Measurements from ENCODE around the gene PCGF1. TPM values are rescaled to one million over a fixed set of nuclear protein-coding genes. Genes with fewer than 3 reads are reported as not detected.

PCGF1 gene
- total and polyA plus RNA-seq, 2 of the 8 experiments (the other 6 are each of a cell fraction or from before 2014, with no cell fraction given) = 10.0 to 23.7 TPM

DNA sequence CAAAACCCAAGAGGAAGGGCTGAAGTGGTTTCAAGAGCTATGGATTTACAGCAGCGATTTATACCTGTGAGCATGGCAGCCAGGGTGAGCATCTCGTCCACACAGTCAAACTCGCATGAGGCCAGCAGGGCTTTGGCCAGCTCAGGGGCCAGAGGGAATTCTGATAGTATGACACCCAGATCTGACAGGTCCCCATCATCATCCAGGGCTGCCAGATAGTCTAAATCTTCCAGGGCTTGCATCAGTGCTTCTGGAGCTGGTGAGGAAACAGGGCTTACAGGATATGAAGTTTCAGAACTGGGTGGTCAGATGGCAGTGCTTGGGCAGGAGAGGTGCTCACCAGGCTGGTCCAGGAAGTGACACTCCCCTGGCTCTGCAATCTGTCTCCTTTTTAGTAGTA, 15.0 kb upstream of the PCGF1 start:
- FAIRE-seq (no peak), DNase-seq (ENCODE audit: low read depth in 1 of 2, low spot score in 2 of 2) (no peak)
- H2BK20ac ChIP-seq (ENCODE audit: low read length) = no peak overlapping the region
- H3K4ac ChIP-seq (replicated peaks; ENCODE audit: insufficient read length, low read depth, low read length) = no peak overlapping the region
- H3K9me3 ChIP-seq (ENCODE audit: insufficient read depth in 2 of 2, low read depth in 1 of 2, low read length in 1 of 2) = no peaks in the 10 kb centered on the region
- no peak overlapping the region for H4K5ac ChIP-seq (ENCODE audit: insufficient read length, low read depth, low read length)
- peaks cover 9 to 39% (median 30%) of the 10 kb centered on the region in 4 experiments for H3K27me3 ChIP-seq (replicated peaks in 1 of 4; ENCODE audit: control insufficient read depth in 3 of 4, extremely low read depth in 1 of 4, insufficient read depth in 3 of 4, low read length in 3 of 4)
- no peak overlapping the region for H2BK5ac ChIP-seq (ENCODE audit: low read depth, low read length)
- 77% methylated on average over 3 of the region's 3 CpGs; no CpG with 5 or more reads in 1 of the 2 experiments for WGBS, 2 experiments (ENCODE audit: extremely low coverage in 1 of 2, insufficient coverage in 1 of 2, insufficient read length in 1 of 2, insufficient replicate concordance in 2 of 2, low coverage in 1 of 2, low lambda C conversion rate in 2 of 2, missing lambda C conversion rate in 1 of 2)
- H3K18ac ChIP-seq (ENCODE audit: extremely low read depth, low read length) = no peak overlapping the region
- POLR2A ChIA-PET (ENCODE audit: partially characterized antibody) = interaction anchor here (0.7 to 1.7 kb wide), 6 partner anchors 16 to 50 kb away, joined by 3 read pairs; partner anchors contain the start of gene MRPL53
- no peak overlapping the region for H3K27ac ChIP-seq (ENCODE audit: low read depth, low read length)
- TF ChIP-seq CEBPB (IDR thresholded peaks at IDR 0.05; ENCODE audit: low read depth, low read length) = no peak
- no peak for TF ChIP-seq EGR1 (IDR thresholded peaks at IDR 0.05; ENCODE audit: borderline replicate concordance, low read depth, low read length)
- no peak for TF ChIP-seq CTBP2 (IDR thresholded peaks at IDR 0.05; ENCODE audit: borderline replicate concordance, insufficient read depth, insufficient read length, low read length)
- no peak for TF ChIP-seq CHD1 (IDR thresholded peaks at IDR 0.05; ENCODE audit: low read depth, low read length)
- no peak overlapping the region for H4K8ac ChIP-seq (ENCODE audit: extremely low read depth, insufficient read depth, low read length)
- no peak overlapping the region for H3K14ac ChIP-seq (ENCODE audit: insufficient read length)
- no peaks in the 10 kb centered on the region for H4K20me1 ChIP-seq (replicated peaks in 1 of 2; ENCODE audit: control insufficient read depth in 1 of 2, insufficient read depth in 2 of 2, low read length in 2 of 2)
- H3K4me2 ChIP-seq (ENCODE audit: insufficient read depth in 1 of 2, low read depth in 2 of 2, low read length in 2 of 2) = no peak overlapping the region
- no peaks in the 10 kb centered on the region for H3K23me2 ChIP-seq (ENCODE audit: low read depth, low read length)
- no peak overlapping the region for H2BK120ac ChIP-seq (replicated peaks; ENCODE audit: low read depth, low read length)
- no peak overlapping the region for H2BK12ac ChIP-seq (ENCODE audit: low read depth, low read length)
- no peak overlapping the region for H3K9ac ChIP-seq (replicated peaks in 1 of 4; ENCODE audit: extremely low read depth in 1 of 4, low read depth in 3 of 4, low read length in 3 of 4)
- H4K91ac ChIP-seq (replicated peaks; ENCODE audit: insufficient read length, low read length) = no peak overlapping the region
- no peak overlapping the region for H3K4me3 ChIP-seq (ENCODE audit: extremely low read depth in 1 of 4, insufficient read depth in 2 of 4, low read depth in 3 of 4, low read length in 4 of 4)
- H3K4me1 ChIP-seq (replicated peaks in 1 of 4; ENCODE audit: control insufficient read depth in 3 of 4, insufficient read depth in 4 of 4, low read length in 3 of 4) = no peaks in the 10 kb centered on the region
- H3K23ac ChIP-seq (ENCODE audit: insufficient read length) = no peak overlapping the region
- peaks cover 5 to 13% (median 12%) of the 10 kb centered on the region in 4 experiments; a peak in 6 of 8 replicates for H3K36me3 ChIP-seq (ENCODE audit: control insufficient read depth in 2 of 4, insufficient read depth in 4 of 4, low read length in 3 of 4)
- CTCF ChIA-PET (ENCODE audit: partially characterized antibody) = interaction anchor here (0.8 to 1.4 kb wide), 6 partner anchors 9 to 50 kb away, joined by 3 to 5 read pairs (median 4); partner anchors contain the start of gene MRPL53
- H3K56ac ChIP-seq (replicated peaks; ENCODE audit: insufficient read length, low read depth, low read length) = peak overlapping the region; percentile 23
- no peak overlapping the region for H2BK15ac ChIP-seq (ENCODE audit: low read length)
- no peak overlapping the region for H2AK5ac ChIP-seq (ENCODE audit: low read depth, low read length)
- H3K79me1 ChIP-seq (ENCODE audit: low read depth, low read length) = no peaks in the 10 kb centered on the region
- H2AFZ ChIP-seq (ENCODE audit: low read length) = no peak overlapping the region
- H3K79me2 ChIP-seq (ENCODE audit: control insufficient read depth in 1 of 2, insufficient read depth in 2 of 2, low read length in 2 of 2) = no peaks in the 10 kb centered on the region
